ENCODE data around the gene CYP1B1. TPM values are rescaled to one million over a fixed set of nuclear protein-coding genes. Genes with fewer than 3 reads are reported as not detected.
"Not testable (repeated sequence)": the region's sequence is repeated elsewhere in the genome, so short reads cannot be mapped to it uniquely, and the experiment has no call there.

CYP1B1 gene
- polyA plus RNA-seq, 4 donors, result 78.4 to 169 (median 121) TPM

DNA sequence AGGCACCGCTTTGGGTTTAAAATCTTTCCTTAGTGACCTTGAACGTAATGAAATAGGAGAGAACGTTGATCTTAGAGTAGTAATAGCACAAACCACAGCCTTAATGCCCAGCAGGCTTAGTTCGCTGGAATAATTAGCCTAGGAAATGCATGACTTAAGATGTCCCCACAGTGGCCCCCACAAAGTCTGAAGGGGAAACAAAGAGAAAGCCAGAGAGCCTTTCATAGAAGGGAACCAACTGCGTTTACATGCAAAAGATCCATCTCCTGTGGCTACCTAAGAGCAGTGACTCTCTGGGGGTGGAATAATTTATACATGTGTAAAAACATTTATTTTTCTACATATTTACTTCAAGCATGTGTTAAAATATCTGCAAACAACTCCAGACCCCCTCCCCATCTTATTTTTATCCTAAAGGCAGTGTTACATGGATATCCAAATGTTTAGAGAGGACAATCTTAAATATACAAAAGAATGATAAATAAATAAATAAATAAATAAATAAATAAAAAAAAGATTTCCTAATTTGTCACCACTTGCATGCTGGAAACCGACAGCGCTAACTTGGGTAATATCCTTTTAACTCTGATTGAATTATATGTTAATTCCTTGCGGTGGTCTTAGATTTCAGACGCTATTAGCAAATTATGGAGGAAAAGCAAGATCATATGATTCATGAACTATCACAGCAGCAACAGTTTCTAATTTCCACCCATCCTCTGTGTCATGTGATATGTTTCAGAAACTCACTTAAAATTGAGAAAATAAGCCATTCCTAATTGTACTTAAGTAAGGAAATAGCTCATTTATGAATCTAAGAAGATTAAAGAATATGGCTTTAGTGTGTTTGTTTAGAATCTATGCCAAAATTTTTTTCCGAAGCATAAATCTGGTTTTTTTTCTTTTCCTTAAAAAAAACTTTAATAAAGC is 23.4 kb upstream of the CYP1B1 start:
- DNase-seq (ENCODE audit: low read depth in 4 of 4, low spot score in 2 of 4), result no peak

DNA sequence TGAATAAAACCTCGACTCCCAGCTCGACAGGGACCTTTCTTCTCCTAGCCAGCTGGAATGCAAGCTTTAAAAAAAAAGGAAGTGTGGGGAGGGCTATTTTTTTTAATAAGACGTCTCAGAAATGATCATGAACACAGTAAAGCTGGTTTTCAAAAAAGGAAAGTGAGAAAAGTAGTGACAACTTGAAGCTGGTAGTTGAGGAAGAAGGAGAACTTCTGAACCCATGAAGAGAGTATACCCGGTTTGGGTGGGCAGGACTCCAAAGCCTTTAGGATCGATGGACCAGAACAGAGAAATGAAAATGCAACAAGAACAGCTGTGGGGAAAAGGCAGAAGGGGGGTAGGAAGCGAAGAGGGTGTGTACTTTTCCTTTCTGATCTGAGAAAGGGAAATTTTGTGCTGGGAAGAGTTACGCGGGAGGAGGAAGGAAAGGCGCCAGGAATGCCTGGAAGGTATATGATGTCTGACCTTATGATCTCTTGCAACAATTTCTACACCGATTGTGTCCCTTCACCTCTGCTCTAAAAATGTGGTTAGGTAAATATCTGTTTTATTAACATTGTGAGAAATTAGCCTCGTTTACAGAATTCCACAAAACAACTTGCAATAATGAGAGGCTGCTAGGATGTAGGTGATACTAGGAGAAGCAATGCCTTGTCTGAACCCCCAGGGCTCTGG is 22.6 kb upstream of the CYP1B1 start:
- no peak for DNase-seq (ENCODE audit: low read depth in 4 of 4, low spot score in 2 of 4)

DNA sequence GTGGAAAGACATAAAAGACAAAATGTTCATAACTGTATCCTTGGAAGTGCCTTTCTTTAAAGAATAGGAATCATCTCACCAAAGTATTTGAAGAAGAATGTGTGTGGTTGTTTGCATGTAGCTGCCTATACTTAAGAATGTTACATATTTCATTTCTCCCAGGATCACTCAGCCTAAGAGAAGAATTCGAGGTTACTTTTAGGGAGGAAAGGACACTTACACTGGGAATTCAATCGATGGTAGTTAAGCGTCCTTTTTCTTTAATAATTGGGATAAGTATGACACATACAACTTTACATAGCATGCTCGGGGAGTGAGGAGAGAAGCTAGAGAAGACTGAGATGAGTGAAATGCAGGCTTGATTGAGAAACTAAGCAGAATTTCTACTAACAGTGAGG is 22.0 kb upstream of the CYP1B1 start:
- no peak for DNase-seq (ENCODE audit: low read depth in 4 of 4, low spot score in 2 of 4)

DNA sequence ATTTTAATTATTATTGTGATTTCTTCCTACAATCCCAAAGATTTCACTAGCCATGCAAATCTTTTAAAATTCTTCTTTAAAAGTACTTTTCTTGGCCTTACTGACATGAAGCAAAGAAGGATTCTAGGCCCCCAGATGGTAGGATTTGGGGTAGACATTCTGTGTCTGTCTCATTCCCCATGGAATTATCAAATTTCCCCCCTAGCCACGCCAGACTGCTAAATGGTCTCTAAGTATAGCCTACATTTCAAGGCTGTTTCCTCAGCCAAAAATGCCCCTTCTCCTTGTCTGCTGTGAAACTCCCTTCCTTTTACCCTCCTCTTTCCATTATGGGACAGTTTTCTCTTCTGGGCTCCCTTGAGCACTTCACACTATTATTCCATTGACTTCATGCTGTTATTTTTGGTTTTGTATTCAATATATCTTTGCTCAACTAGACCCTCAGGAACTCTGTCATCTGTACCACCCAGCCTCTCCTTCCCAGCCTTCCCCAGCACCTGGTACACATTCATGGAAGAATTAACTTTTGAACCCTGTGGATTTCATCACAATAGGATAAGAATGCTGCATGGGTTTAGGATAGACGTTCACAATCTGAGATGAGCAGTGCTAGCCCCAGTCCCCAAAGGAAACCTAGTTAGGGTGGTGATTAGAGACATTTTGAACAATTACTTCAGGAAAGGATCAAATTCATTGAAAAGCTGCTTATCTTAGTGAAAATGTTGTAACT is 21.5 kb upstream of the CYP1B1 start:
- DNase-seq (ENCODE audit: low read depth in 4 of 4, low spot score in 2 of 4), result no peak

DNA sequence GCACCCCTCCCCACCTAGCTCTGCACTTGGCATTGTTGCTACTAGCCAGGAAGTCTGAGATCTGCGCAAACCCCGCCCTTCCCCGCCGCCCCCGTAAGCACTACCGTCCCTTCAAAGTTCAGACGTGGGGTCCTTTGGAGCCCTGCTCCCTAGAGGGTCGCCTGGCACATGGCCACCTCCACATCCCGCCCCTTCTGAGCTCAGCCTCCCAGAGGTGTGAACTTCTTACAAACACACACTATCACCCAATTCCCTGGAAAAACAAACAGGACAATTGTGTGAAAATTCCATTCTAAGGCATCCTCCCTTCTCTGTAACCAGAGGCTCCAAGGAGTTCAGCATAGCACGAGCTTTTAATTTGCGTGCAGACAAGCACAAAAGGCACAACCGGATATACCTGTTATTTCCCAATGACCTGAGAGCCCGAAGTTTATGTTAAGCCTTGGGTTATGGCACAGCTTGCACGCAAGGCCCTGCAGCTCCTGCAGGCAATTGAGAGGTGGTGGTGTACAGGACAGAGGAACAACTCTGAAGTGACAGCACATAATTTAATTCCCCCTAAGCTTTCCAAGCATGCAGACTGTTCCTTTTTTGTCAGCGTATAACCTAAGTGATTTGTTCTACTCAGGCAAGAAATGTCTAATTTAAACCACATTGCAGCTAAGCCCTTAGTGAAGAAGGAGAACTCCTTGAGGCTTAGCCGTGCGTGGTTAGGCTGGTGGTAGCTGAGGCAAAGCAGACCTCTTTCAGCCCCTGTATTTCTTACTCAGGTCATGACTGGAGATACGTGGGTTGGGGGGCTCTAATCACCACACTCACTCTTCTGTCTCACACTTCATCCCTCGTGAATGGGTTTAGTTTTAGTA is 20.3 kb upstream of the CYP1B1 start:
- DNase-seq (ENCODE audit: low read depth in 4 of 4, low spot score in 2 of 4), result no peak

DNA sequence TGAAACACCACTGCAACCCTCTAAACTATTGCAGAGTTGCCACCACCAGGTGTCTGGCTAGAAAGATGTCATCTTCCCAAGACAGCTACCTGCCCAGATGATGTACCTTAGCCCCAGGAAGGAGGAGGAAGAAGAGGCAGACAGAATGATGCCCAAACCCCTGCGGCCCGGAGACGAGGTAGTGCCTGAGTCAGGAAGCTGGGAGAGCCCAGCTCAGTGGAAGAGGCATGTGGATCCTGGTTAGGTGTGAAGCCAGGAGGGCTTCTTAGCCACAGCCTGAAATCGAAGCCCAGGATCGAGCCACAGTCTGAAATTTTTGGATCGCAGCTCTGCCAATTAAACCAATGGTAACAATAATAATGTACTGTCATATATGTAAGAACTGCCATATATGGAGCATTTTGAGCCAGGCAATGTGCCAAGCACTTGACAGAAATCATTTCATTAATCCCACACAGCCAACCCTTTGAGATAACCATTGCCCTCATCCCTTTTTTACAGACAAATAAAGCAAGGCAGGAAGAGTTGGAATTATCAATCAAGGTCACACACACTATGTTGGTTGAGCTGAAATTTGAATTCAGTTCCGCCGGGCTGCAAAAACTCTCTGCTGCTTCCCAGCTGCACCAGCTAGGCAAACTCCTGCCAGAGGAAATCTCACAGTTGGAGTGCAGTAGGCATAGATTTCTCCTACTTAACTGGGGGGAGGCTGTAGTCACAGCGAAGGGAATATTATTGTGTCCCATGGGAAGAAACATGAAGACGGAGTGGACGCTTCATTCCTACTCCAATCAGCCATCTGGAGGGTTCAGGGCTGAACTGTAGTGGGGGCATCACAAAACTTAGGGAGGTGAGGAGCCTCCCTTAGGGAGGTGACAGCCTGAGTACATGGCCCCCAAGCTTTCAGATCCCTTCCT is 19.4 kb upstream of the CYP1B1 start:
- DNase-seq (ENCODE audit: low read depth in 4 of 4, low spot score in 2 of 4), result no peak

DNA sequence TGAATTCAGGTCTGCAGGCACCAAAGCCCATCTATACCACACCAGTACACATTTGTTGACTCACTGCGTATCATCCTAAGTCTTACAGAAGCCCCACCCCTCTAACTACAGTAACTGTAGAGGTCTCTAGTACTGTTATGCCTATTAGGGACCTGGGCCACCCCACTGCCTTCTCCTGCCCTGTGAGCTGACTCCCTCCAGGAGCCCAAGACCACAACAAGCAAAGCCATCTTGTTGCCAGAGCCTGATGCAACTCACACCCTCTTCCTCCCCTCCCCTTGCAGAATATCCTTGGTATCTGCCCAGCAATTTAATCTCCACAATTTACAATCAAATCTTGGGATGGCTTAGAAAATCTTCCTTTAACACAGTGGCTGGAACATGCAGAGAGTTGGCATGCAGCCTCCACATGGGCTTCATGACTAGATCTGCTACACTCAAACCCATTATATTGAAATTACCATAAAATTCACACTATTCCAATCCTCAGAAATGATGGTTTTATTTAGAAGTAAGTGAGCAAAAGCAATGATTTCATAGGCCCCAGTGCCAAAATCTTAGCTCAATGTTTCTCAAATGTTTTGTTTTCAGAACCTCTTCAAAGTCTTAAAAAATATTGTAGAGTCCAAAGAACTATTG is 17.7 kb upstream of the CYP1B1 start:
- DNase-seq (ENCODE audit: low read depth in 4 of 4, low spot score in 2 of 4), result no peak

DNA sequence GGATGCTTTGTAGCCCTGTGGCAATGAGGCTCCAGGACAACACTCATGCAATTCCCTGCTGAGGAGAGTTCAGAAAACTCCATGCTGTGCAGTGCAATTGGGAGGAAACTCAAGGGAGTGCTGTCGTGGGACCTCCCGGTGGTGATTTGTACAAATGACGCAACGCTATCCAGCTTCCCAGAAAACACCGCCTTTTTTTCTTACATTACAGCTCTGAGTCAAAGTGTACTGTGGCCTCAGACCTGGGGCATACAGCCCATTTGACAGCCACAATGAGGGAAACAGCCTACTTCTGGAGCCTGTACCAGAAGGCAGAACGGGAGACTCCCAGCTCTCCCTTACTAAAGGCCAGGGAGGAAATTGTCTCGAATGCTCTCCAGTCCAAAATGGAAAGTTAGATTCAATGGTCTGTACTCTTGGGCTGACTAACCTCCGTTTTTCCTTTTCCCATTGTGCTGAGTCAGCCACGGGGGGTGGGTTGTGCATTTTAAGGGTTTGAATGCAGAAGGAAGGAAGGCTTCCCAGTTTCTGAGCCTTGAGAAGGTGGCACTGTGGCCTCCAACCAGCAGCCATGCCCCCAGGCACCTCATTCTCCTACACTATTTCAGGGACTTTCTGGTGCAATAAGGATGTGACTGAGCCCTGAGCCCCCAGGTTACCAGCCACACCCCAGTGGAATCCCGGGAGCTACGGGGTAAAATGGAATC is 16.4 kb upstream of the CYP1B1 start:
- no peak for DNase-seq (ENCODE audit: low read depth in 4 of 4, low spot score in 2 of 4)

DNA sequence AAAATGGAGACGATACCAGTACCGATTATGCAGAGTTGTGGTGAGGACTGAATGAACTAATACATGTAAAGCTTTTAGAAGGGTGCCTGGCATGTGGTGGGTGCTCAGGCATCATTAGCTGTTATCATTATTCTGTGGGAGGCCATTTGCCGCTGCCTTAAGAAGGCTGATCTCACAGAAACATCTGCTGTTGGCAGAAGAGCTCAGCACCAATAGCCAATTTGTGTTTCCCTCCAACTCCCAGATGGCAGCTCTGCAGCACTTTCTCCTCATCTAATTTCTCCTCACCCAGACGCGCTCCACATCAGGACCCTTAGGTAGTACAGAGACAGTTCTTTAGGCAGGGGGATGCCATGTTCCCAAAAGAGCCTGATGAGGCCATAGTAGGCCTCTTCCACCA is 15.8 kb upstream of the CYP1B1 start:
- DNase-seq (ENCODE audit: low read depth in 4 of 4, low spot score in 2 of 4), result no peak

DNA sequence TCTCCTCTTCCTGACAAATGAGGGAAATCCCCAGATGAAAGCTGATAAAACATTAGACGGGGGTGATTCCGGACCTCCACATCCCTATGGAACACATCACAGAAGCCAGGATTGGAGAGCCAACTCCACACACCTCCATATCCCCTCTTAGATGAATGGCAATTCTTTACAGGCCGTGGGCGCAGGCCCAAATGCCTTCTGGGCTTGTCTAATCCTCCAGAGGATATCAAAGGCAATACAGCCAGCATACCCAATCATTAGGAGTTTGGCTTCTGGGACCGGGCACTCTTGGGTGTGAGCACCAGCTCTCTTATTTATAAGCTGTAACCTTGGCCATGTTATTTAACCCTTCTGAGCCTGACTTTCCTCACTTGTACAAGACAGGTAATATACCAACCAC is 15.0 kb upstream of the CYP1B1 start:
- DNase-seq (ENCODE audit: low read depth in 4 of 4, low spot score in 2 of 4), result no peak

DNA sequence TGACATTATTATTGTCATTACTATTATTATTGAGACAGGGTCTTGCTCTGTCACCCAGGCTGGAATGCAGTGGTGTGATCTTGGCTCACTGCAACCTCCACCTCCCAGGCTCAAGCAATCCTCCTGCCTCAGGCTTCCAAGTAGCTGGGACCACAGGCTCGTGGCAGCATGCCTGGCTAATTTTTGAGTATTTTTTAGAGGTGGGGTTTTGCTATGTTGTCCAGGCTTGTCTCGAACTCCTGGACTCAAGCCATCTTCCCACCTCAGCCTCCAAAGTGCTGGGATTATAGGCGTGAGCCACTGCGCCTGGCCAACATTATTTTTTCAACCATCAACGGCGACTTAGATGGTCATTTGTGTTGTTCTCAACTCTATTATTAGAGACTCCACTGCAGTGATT is 14.3 kb upstream of the CYP1B1 start:
- not testable (repeated sequence) for DNase-seq (ENCODE audit: low read depth in 4 of 4, low spot score in 2 of 4)

DNA sequence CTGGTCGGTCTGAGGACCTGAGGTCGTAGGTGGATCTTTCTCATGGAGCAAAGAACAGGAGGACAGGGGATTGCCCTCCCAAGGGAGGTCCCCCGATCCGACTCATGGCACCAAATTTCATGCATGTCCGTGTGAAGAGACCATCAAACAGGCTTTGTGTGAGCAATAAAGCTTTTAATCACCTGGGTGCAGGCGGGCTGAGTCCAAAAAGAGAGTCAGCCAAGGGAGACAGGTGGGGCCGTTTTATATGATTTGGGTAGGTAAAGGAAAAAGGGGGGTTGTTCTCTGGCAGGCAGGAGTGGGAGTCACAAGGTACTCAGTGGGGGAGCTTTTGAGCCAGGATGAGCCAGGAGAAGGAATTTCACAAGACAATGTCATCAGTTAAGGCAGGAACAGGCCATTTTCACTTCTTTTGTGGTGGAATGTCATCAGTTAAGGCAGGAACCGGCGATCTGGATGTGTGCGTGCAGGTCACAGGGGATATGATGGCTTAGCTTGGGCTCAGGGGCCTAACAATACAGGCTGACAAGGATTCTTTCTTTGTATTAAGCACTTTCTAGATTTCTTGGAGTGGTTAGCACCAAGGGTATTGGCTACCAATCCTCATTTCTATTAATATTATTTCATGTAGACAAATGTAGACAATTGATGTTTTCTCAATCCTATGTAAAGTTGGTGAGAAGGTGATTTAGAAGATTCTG is 10.2 kb upstream of the CYP1B1 start:
- not testable (repeated sequence) for DNase-seq (ENCODE audit: low read depth in 4 of 4, low spot score in 2 of 4)

DNA sequence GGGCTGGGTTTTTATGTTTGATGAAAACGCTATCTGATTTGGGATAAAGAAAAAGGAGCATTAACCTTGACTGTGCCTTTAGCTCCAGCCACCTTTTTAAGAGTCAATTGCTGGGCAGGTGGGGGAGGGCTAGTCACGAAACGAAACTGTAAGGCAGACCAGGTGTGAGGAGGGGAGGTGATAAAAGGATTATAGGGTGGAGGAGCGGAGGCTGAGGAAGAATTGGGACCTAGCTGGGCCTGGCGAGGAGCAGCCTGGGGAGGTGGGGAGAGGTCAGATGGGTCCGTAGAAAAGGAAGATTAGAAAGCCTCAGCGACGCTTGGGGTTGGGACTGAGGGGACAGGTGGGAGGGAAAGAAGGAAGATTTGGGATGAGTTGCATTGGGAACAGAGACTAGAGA is 8.6 kb upstream of the CYP1B1 start:
- DNase-seq (ENCODE audit: low read depth in 4 of 4, low spot score in 2 of 4), result not testable (repeated sequence)

DNA sequence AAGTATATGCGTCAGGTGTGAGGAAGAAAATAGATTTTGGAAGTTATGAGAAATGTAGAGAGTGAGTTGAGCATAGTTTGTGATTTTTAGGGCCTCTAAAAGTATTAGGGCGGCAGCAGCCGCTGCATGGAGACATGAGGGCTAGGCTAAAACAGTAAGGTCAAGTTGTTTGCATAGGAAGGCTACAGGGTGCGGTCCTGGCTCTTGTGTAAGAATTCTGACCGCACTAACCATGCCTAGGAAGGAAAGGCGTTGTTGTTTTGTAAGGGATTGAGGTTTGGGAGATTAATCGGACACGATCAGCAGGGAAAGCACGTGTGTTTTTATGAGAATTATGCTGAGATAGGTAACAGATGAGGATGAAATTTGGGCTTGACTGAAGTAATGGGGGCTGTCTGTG is 6.8 kb upstream of the CYP1B1 start:
- not testable (repeated sequence) for DNase-seq (ENCODE audit: low read depth in 4 of 4, low spot score in 2 of 4)

DNA sequence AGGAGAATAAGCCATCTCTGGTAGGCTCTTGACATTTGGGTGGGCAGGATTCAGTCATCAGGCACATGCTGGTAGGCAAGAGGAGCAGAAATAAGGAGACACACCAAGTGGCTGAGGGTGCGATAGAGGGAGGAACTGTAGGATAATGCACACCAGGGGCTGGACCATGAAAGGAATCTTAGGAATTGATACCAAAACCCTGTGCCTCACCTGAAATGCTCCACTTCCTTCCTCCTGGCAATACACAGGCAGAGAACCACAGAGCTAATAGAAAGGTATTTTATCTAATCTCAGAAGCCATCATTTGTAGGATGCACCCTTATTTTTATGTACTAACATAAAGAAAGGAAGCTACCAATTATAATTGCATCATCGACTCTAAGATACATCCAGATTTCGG is 4.4 kb upstream of the CYP1B1 start:
- no peak for DNase-seq (ENCODE audit: low read depth in 4 of 4, low spot score in 2 of 4)

DNA sequence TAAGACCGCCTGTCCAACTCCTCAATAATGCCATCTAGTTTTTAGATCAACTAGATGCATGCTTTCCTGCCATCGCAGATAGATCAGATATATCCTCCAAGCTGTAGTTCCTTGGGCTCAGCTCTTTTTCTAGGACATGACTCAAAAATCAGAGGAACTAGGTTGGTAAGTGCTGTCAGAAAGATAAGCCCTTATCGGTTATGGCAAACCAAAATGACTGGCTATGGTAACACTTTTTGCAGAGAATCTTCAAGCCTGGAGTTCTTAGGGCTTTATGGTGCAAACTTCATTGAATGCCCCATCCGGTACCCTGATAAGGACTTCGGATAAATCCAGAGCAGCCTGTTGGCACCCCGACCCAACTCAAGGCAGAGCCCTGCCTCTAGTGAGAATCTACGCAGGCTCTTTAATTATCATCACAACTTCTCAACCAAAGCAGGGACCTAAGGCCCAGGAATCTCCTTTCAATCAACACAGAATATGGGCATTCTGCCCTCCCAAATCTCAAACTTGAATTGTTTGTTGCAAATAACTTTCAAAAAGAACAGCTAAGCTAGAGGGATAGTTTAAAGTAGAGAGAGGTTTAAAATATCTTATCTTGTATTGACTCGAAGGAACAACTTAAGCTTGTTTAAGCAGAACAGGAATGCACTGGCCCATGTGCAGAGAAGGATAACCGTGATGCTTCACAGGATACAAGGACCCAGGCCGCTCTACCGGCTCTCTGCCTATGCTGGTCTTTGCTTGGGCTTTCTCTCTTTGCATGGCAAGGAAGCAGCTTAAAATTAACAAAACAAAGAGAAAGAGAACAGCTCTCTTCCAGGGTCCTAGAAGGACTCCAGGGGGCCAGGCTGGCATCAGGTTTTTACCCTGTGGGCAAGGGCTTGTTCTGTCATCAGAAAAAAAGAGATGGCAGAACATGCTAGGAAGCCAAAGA is 3.4 kb upstream of the CYP1B1 start:
- no peak for DNase-seq (ENCODE audit: low read depth in 4 of 4, low spot score in 2 of 4)

DNA sequence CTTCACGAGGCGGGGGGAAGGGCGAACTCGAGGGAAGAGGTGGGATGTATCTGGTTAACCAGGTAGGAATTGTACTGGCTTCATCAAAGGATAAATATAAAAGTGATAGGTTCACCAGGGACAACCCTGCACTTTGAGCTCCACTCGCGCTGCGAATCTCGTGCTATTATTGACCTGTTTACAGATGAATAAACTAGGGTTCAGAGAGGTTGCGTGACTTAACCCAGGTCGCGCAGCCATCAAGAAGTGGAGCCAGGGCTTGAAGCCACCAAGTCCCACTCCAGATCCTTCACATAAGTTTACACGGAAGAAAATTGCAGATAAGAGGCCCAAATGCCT is 1.4 kb upstream of the CYP1B1 start:
- peak in 1 of 4 donors; percentile 43 for DNase-seq (ENCODE audit: low read depth in 4 of 4, low spot score in 2 of 4)
